HepG2 (cell line): ENCODE measurements around the gene TDG. TPM values are rescaled to one million over a fixed set of nuclear protein-coding genes. Genes with fewer than 3 reads are reported as not detected.

Experiments
- E2F1 ChIP-seq: sonication (generic); formaldehyde crosslinking; IDR thresholded peaks from 2 replicates; pipeline ENCODE4 v1.5.0; 2020; ENCODE audit warnings: missing genetic modification reagents
- HOXA7 ChIP-seq: sonication (generic); formaldehyde crosslinking; IDR thresholded peaks from 2 replicates; pipeline ENCODE4 v1.8.1; 2022; ENCODE audit warnings: mild to moderate bottlenecking, missing genetic modification reagents, moderate library complexity
- MXI1 ChIP-seq: IDR thresholded peaks from 3 replicates; pipeline ENCODE4 v1.6.1; 2012; ENCODE audit warnings: low read depth, low read length, inconsistent platforms, borderline replicate concordance
- NCOA1 ChIP-seq: sonication (generic); formaldehyde crosslinking; IDR thresholded peaks from 2 replicates; pipeline ENCODE4 v1.9.0; 2021; ENCODE audit warnings: missing genetic modification reagents
- NFAT5 ChIP-seq: sonication (generic); formaldehyde crosslinking; IDR thresholded peaks from 2 replicates; pipeline ENCODE4 v1.4.0; 2020; ENCODE audit warnings: missing genetic modification reagents
- TEAD2 ChIP-seq: sonication (generic); formaldehyde crosslinking; IDR thresholded peaks from 2 replicates; pipeline ENCODE4 v1.9.0; 2021; ENCODE audit warnings: missing genetic modification reagents
- ZHX2 ChIP-seq, 2 experiments: sonication (generic) in 1 of 2; formaldehyde crosslinking in 1 of 2; IDR thresholded peaks; 2 replicates each; pipeline versions ENCODE4 v1.6.1 to v1.9.0; 2014 to 2022; ENCODE audit warnings: antibody characterized with exemption in 1 of 2, borderline replicate concordance in 1 of 2, inconsistent platforms in 1 of 2, low read depth in 1 of 2, missing genetic modification reagents in 1 of 2
- ZKSCAN5 ChIP-seq: sonication (generic); formaldehyde crosslinking; IDR thresholded peaks from 2 replicates; pipeline ENCODE4 v1.5.1; 2020; ENCODE audit warnings: mild to moderate bottlenecking, missing genetic modification reagents
- ZNF446 ChIP-seq: sonication (generic); formaldehyde crosslinking; IDR thresholded peaks from 2 replicates; pipeline ENCODE4 v1.5.0; 2020; ENCODE audit warnings: mild to moderate bottlenecking, missing genetic modification reagents
- ZNF550 ChIP-seq: sonication (generic); formaldehyde crosslinking; IDR thresholded peaks from 2 replicates; pipeline ENCODE4 v1.4.0; 2020; ENCODE audit warnings: mild to moderate bottlenecking, missing genetic modification reagents, borderline replicate concordance
- polyA plus RNA-seq, 8 experiments: library from polyadenylated mRNA; depleted of rRNA in 3 of 8; stranded (reverse) in 7 of 8; unstranded in 1 of 8; fragments of >200 nt; fragmentation: Illumina TruSeq in 4 of 8; extraction: Trizol in 4 of 8; gene quantifications; 2 replicates each; pipeline versions ENCODE4 v1.2.1 to v1.2.3, GENCODE V29; 2011 to 2016; ENCODE audit warnings: low read depth in 4 of 8, missing spikeins in 1 of 8, mixed read lengths in 1 of 8; ENCODE audit not compliant: insufficient read depth in 1 of 8
- total RNA-seq, 5 experiments: library from RNA; depleted of rRNA; stranded (reverse); fragments of >200 nt; fragmentation: Illumina TruSeq; extraction: Trizol; gene quantifications; 2 replicates each; pipeline ENCODE4 v1.2.3, GENCODE V29; 2016; ENCODE audit warnings: low read depth in 1 of 5
- TF ChIP-seq, protein P1 (sequence below): IDR thresholded peaks from 2 replicates; pipeline ENCODE4 v1.6.1; 2016
- TF ChIP-seq, protein P2 (sequence below): sonication (generic); formaldehyde crosslinking; IDR thresholded peaks from 2 replicates; pipeline ENCODE4 v1.9.0; 2022; ENCODE audit warnings: missing genetic modification reagents, mild to moderate bottlenecking, borderline replicate concordance

TDG gene
- total and polyA plus RNA-seq, 2 of the 13 experiments (the other 11 are each of a cell fraction or from before 2014, with no cell fraction given), result 14.2 to 19.5 TPM

GRCh38 chr12:103929046-103929783 is 36.5 kb upstream of the TDG start (continued):
- TF ChIP-seq, protein P1, sequence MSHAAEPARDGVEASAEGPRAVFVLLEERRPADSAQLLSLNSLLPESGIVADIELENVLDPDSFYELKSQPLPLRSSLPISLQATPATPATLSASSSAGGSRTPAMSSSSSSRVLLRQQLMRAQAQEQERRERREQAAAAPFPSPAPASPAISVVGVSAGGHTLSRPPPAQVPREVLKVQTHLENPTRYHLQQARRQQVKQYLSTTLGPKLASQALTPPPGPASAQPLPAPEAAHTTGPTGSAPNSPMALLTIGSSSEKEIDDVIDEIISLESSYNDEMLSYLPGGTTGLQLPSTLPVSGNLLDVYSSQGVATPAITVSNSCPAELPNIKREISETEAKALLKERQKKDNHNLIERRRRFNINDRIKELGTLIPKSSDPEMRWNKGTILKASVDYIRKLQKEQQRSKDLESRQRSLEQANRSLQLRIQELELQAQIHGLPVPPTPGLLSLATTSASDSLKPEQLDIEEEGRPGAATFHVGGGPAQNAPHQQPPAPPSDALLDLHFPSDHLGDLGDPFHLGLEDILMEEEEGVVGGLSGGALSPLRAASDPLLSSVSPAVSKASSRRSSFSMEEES (CRISPR knock-in tag), result peak; percentile 46; the same call in 1 of the 2 replicates
- TF ChIP-seq ZKSCAN5 (CRISPR knock-in tag) (no peak), NFAT5 (CRISPR knock-in tag) (no peak; the same call in 1 of the 2 replicates), ZHX2 (IDR thresholded peaks at IDR 0.05; ENCODE audit: low read depth) (no peak), ZHX2 (CRISPR knock-in tag; IDR thresholded peaks at IDR 0.05; ENCODE audit: borderline replicate concordance) (no peak), NCOA1 (no peak), E2F1 (CRISPR knock-in tag) (no peak), TEAD2 (CRISPR knock-in tag) (no peak), ZNF446 (CRISPR knock-in tag) (no peak), MXI1 (peak; percentile 28; the same call in 1 of the 3 replicates), ZNF550 (CRISPR knock-in tag) (no peak), HOXA7 (no peak)
- TF ChIP-seq, protein P2, sequence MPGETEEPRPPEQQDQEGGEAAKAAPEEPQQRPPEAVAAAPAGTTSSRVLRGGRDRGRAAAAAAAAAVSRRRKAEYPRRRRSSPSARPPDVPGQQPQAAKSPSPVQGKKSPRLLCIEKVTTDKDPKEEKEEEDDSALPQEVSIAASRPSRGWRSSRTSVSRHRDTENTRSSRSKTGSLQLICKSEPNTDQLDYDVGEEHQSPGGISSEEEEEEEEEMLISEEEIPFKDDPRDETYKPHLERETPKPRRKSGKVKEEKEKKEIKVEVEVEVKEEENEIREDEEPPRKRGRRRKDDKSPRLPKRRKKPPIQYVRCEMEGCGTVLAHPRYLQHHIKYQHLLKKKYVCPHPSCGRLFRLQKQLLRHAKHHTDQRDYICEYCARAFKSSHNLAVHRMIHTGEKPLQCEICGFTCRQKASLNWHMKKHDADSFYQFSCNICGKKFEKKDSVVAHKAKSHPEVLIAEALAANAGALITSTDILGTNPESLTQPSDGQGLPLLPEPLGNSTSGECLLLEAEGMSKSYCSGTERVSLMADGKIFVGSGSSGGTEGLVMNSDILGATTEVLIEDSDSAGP (CRISPR knock-in tag), result 0 out of 2 replicates have a peak, but pooled peaks have one; percentile 63
